SK-N-SH (cell line): Measurements from ENCODE around the gene PHF21B.

Experiments
- CTCF ChIP-seq: fragments of 200-600 bp; sonication (generic); IDR thresholded peaks from 2 replicates; pipeline ENCODE4 v1.6.1; 2017; ENCODE audit warnings: antibody characterized with exemption, mild to moderate bottlenecking, moderate library complexity
- ELF1 ChIP-seq: IDR thresholded peaks from 2 replicates; pipeline ENCODE4 v1.4.0; 2012
- EZH2phosphoT487 ChIP-seq: fragments of 200-600 bp; sonication (generic); IDR thresholded peaks from 2 replicates; pipeline ENCODE4 v1.6.1; 2017; ENCODE audit warnings: low read depth, mixed run types, mild to moderate bottlenecking, antibody characterized with exemption, moderate library complexity, borderline replicate concordance
- GATA2 ChIP-seq: sonication (generic); formaldehyde crosslinking; IDR thresholded peaks from 2 replicates; pipeline ENCODE4 v1.5.0; 2020; ENCODE audit warnings: mild to moderate bottlenecking, missing genetic modification reagents
- POLR2AphosphoS5 ChIP-seq: IDR thresholded peaks from 2 replicates; pipeline ENCODE4 v1.6.1; 2012; ENCODE audit warnings: low read depth, low read length

- TF ChIP-seq GATA2 (CRISPR knock-in tag) (no peak), ELF1 (no peak), EZH2phosphoT487 (no peak), POLR2AphosphoS5 (no peak), CTCF (no peak)
Measured at GRCh38 chr22:44996648-44997047, 13.2 kb downstream of the PHF21B start.
